Measurements from ENCODE around the gene IL31RA. TPM values are rescaled to one million over a fixed set of nuclear protein-coding genes. Genes with fewer than 3 reads are reported as not detected.

The IL31RA gene
- total and polyA plus RNA-seq, 2 of the 13 experiments (the other 11 are each of a cell fraction or from before 2014, with no cell fraction given), result not detected

DNA sequence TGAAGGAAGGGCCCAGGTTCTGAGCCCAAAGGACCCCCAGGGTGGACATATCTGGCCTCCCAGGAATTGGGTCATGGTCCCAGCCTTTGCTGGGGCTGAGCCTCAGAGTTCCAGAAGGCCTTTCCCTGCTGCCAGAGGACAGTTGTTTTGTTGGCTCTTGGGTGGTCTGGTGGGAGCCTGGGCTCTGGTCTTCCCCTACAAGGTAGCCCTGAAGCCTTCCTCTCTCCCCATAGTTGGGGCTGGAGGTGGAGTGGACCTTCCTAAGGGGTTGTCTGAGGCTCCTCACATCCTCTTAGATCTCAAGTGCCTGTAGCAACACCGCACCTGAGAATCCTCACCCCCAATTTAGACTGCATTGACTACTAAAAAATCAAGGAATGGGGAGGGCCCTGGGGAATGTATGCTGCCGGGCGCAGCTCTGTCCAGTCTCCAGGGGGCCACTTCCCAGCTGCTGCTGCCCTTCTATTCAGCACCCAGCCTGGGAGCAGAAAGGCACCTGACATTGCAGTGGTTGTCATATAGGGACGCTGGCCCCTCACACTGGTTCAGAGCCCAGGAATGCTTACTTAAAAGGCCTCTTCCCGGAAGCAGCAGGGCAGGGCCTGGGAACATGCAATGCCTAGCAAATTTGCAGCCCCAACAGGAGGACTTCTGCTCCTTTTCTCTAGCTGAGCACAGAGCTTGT, 66.4 kb downstream of the IL31RA start:
- H3K36me3 ChIP-seq (replicated peaks in 1 of 2; ENCODE audit: control insufficient read depth in 1 of 2, insufficient read depth in 2 of 2, low read length in 2 of 2), result no peaks in the 10 kb centered on the region
- ATAC-seq, result peak; percentile 63
- CTCF ChIA-PET (ENCODE audit: low intra/inter-chr PET ratio, low total read pairs), result no interaction called here
- TF ChIP-seq, protein P1, sequence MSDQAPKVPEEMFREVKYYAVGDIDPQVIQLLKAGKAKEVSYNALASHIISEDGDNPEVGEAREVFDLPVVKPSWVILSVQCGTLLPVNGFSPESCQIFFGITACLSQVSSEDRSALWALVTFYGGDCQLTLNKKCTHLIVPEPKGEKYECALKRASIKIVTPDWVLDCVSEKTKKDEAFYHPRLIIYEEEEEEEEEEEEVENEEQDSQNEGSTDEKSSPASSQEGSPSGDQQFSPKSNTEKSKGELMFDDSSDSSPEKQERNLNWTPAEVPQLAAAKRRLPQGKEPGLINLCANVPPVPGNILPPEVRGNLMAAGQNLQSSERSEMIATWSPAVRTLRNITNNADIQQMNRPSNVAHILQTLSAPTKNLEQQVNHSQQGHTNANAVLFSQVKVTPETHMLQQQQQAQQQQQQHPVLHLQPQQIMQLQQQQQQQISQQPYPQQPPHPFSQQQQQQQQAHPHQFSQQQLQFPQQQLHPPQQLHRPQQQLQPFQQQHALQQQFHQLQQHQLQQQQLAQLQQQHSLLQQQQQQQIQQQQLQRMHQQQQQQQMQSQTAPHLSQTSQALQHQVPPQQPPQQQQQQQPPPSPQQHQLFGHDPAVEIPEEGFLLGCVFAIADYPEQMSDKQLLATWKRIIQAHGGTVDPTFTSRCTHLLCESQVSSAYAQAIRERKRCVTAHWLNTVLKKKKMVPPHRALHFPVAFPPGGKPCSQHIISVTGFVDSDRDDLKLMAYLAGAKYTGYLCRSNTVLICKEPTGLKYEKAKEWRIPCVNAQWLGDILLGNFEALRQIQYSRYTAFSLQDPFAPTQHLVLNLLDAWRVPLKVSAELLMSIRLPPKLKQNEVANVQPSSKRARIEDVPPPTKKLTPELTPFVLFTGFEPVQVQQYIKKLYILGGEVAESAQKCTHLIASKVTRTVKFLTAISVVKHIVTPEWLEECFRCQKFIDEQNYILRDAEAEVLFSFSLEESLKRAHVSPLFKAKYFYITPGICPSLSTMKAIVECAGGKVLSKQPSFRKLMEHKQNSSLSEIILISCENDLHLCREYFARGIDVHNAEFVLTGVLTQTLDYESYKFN (CRISPR knock-in tag; conservative IDR thresholded peaks at IDR 0.05), result 0 out of 2 replicates have a peak, but pooled peaks have one; percentile 21
- TF ChIP-seq ARNT2 (CRISPR knock-in tag; IDR thresholded peaks at IDR 0.05; ENCODE audit: low read depth) (no peak), ZNF343 (CRISPR knock-in tag; IDR thresholded peaks at IDR 0.05) (no peak), GABPB1 (CRISPR knock-in tag; IDR thresholded peaks at IDR 0.05) (peak; percentile 54; the same call in 1 of the 2 replicates), KDM5B (CRISPR knock-in tag; IDR thresholded peaks at IDR 0.05; ENCODE audit: borderline replicate concordance) (0 out of 2 replicates have a peak, but pooled peaks have one; percentile 19), DPF2 (CRISPR knock-in tag; IDR thresholded peaks at IDR 0.05; ENCODE audit: borderline replicate concordance, low read depth) (no peak), ZNF17 (CRISPR knock-in tag; IDR thresholded peaks at IDR 0.05) (no peak), ZNF292 (CRISPR knock-in tag; IDR thresholded peaks at IDR 0.05; ENCODE audit: borderline replicate concordance, low read depth) (no peak), ZFX (CRISPR knock-in tag; IDR thresholded peaks at IDR 0.05; ENCODE audit: low read depth) (peak; percentile 36; the same call in 1 of the 2 replicates), RBM22 (optimal IDR thresholded peaks at IDR 0.05; ENCODE audit: low read length) (no peak), NONO (IDR thresholded peaks at IDR 0.05) (no peak), NONO (CRISPR knock-in tag; conservative IDR thresholded peaks at IDR 0.05) (no peak), TEAD3 (CRISPR knock-in tag; optimal IDR thresholded peaks at IDR 0.05; ENCODE audit: borderline replicate concordance) (peak; percentile 79)
- TF ChIP-seq, protein P2, sequence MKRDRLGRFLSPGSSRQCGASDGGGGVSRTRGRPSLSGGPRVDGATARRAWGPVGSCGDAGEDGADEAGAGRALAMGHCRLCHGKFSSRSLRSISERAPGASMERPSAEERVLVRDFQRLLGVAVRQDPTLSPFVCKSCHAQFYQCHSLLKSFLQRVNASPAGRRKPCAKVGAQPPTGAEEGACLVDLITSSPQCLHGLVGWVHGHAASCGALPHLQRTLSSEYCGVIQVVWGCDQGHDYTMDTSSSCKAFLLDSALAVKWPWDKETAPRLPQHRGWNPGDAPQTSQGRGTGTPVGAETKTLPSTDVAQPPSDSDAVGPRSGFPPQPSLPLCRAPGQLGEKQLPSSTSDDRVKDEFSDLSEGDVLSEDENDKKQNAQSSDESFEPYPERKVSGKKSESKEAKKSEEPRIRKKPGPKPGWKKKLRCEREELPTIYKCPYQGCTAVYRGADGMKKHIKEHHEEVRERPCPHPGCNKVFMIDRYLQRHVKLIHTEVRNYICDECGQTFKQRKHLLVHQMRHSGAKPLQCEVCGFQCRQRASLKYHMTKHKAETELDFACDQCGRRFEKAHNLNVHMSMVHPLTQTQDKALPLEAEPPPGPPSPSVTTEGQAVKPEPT (CRISPR knock-in tag; IDR thresholded peaks at IDR 0.05; ENCODE audit: low read depth), result no peak
- TF ChIP-seq, protein P3, sequence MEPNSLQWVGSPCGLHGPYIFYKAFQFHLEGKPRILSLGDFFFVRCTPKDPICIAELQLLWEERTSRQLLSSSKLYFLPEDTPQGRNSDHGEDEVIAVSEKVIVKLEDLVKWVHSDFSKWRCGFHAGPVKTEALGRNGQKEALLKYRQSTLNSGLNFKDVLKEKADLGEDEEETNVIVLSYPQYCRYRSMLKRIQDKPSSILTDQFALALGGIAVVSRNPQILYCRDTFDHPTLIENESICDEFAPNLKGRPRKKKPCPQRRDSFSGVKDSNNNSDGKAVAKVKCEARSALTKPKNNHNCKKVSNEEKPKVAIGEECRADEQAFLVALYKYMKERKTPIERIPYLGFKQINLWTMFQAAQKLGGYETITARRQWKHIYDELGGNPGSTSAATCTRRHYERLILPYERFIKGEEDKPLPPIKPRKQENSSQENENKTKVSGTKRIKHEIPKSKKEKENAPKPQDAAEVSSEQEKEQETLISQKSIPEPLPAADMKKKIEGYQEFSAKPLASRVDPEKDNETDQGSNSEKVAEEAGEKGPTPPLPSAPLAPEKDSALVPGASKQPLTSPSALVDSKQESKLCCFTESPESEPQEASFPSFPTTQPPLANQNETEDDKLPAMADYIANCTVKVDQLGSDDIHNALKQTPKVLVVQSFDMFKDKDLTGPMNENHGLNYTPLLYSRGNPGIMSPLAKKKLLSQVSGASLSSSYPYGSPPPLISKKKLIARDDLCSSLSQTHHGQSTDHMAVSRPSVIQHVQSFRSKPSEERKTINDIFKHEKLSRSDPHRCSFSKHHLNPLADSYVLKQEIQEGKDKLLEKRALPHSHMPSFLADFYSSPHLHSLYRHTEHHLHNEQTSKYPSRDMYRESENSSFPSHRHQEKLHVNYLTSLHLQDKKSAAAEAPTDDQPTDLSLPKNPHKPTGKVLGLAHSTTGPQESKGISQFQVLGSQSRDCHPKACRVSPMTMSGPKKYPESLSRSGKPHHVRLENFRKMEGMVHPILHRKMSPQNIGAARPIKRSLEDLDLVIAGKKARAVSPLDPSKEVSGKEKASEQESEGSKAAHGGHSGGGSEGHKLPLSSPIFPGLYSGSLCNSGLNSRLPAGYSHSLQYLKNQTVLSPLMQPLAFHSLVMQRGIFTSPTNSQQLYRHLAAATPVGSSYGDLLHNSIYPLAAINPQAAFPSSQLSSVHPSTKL (CRISPR knock-in tag; IDR thresholded peaks at IDR 0.05), result peak; percentile 29; the same call in 1 of the 2 replicates

More for the DNA sequence above, 66.4 kb downstream of the IL31RA start:
- POLR2A ChIA-PET, result no interaction called here
- Histone ChIP-seq H3K9me3 (ENCODE audit: low read length) (no peaks in the 10 kb centered on the region), H2AFZ (ENCODE audit: low read length) (no peak overlapping the region), H3K27ac (ENCODE audit: extremely low read length, insufficient read depth, low read length) (no peak overlapping the region), H3K27me3 (ENCODE audit: control insufficient read depth in 1 of 2, insufficient read depth in 2 of 2, low read length in 2 of 2) (no peaks in the 10 kb centered on the region; a peak in 3 of 5 replicates), H3K4me1 (ENCODE audit: insufficient read depth, low read length) (peaks cover 74% of the 10 kb centered on the region), H3K4me2 (ENCODE audit: low read depth, low read length) (peak overlapping the region; percentile 52), H3K79me2 (ENCODE audit: insufficient read depth, low read length) (no peaks in the 10 kb centered on the region), H3K9ac (ENCODE audit: insufficient read depth, low read depth, low read length) (no peak overlapping the region), H3K4me3 (replicated peaks in 1 of 3; ENCODE audit: insufficient read depth in 1 of 3, low read depth in 2 of 3, low read length in 3 of 3) (peak overlapping the region in 1 of 3 experiments; percentile 24; a peak in 1 of 6 replicates), H4K20me1 (ENCODE audit: insufficient read depth, low read length) (no peaks in the 10 kb centered on the region)
- FAIRE-seq, result no peak
- peak; percentile 27 for DNase-seq (ENCODE audit: low spot score)
- intact Hi-C loops (cut with micrococcal nuclease; ENCODE audit: unreplicated experiment), result no loop called here
- in situ Hi-C loops (cut with HindIII; ENCODE audit: extremely low pct_ligation_motif_present, low pct_unique_long_range_greater_than_20kb), result no loop called here
- WGBS (ENCODE audit: low lambda C conversion rate), result 91% methylated on average over 1 of the region's 5 CpGs
- BruUV-seq (replicated peaks), result no TSS peak

Data from HepG2 (cell line).